Ammon's horn (tissue), 1 donor: ENCODE measurements around the gene RAB18.
"Not testable (repeated sequence)": the region's sequence is repeated elsewhere in the genome, so short reads cannot be mapped to it uniquely, and the experiment has no call there.

ENCODE experiments used
- DNase-seq: peaks from one replicate; pipeline ENCODE4 v3.0.0-alpha.2; 2016; ENCODE audit warnings: low spot score

The RAB18 gene

DNA sequence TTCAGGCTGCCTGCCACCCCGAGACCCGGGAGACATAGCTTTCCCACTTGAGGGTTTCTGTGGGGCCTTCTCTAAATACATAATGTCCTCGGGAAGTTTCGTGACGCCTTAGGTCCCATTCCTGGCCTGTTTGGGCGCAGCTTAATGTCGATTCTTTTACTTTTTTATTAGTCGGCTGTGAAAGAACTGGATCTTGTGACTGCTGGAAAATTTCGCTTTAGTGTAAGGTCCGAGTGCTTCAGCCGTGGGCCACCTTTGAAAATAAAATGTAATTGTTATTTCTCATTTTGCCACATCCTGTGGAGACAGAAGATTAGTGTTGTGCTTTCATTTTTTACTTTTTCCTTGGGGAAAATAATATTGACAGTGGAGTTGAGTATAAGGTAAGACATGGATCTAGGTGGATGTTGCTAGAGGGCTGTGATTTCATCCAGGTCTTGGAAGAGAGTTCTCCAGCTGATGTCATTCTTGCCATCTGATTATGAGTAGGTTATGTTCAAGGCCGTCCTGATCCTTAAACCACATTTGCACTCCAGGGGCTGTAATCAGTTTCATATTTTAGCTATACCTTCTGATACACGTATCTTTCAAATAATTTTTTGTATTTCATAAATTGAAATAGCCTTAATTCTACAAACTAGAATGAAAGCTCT lies 830 bp downstream of the RAB18 start:
- DNase-seq, result peak; percentile 9

DNA sequence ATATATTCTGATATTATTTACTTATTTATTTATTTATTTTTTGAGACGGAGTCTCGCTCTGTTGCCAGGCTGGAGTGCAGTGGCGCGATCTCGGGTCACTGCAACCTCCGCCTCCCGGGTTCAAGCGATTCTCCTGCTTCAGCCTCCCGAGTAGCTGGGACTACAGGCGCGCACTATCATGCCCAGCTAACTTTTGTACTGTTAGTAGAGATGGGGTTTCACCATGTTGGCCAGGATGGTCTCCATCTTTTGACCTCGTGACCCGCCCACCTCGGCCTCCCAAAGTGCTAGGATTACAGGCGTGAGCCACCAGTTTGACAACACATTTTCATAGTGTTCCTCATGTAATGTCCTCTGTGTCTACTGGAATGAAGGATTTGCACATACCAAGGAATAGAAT lies 1.4 kb downstream of the RAB18 start:
- DNase-seq, result not testable (repeated sequence)

DNA sequence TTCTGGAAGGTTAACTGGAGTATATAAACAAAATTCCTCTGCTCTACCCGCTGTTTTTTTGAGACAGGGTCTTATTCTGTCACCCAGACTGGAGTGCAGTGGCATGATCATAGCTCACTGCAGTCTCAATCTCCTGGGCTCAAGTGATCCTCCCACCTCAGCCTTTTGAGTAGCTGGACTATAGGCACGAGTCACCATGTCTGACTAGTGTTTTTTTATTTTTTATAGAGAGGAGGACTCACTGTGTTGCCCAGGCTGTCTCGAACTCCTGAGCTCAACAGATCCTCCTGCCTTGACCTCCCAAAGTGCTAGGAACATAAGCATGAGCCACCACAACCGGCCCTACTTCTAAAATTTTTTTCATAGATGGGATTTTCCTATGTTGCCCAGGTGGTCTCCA lies 2.2 kb downstream of the RAB18 start:
- no peak for DNase-seq

DNA sequence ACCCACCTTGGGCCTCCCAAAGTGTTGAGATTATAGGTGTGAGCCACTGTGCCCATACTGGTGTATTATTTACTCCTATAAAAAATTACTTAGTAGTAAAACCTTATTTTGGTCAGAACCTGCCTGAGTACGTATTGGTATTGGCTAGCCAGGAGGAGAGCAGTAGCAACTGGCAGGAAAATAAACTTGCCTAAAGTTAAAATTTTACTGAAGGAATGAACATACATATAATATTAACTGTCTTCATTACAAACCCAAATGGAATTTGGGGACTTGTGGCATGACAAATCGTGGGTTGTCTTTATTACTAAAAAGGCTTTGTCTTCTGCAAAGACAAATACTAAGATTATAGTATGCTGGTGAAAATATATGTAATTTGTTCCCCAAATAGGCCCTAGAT lies 8.4 kb downstream of the RAB18 start:
- no peak for DNase-seq

DNA sequence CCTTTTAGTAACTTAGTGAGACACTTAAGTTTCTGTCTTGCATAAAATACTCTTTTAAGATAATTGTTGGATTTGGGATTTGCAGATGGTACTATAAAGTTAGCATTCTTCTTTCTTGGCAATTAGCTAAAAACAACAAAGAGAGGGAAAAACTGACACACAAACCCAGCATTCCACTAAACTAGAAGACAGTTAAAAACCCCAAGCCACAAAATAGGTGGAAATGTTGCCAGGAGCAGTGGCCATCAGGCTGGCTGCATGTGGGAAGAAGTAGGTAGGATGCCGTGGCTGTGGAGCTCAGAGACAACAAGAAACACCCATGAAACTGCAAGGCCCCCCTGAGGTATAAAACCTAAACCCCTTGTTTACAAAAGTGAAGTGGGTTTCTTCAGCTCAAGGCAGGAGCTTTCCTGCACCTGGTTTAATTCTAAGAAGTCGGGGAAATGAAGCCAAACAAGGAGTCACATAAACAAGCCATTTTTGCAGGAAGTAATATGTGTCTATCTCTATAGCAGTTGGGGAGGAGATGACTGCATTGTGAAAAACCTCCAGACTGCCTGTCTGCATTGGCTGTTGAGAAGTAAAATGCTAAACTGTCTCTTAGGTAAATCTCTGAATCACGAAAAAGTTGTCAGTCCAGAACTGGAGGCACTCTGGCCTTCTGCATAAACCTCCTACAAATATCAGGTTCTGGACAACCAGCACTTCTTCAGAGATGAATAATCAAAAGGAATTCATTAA lies 9.5 kb downstream of the RAB18 start:
- DNase-seq, result no peak

DNA sequence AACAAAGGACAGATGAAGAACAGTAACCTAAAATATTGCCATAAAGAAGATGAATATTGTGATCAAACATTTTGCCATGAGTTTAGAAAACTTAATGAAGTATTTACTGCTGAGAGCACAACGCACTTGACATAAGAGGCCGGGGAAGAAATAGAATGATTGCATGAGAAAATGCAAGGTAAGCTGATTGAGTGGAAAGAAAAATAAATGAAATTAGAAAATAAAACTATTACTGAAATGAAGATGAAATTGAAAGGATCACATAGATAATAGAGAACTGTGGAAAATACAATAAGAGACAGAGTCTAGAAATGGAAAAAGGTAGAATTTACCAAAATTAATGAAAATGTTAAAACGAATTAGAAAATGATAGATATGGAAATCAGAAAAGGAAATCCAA lies 10.1 kb downstream of the RAB18 start:
- no peak for DNase-seq

DNA sequence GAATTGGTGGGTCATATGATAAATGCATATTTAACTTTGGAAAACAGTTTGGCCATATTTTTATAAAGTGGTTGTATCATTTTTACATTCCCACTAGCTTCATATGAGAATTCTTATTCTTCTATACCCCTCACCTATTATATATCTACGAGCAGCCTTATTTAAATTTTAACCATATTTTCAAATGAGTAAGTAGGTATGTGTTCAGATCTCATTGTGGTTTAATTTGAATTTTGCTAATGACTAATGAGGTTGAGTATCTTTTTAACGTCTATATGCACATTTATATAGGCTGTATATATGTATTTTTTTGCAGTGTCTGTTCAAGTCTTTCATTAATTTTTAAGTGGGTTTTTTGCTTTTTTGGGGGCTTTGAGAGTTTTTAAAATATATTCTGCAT lies 14.2 kb downstream of the RAB18 start:
- no peak for DNase-seq

DNA sequence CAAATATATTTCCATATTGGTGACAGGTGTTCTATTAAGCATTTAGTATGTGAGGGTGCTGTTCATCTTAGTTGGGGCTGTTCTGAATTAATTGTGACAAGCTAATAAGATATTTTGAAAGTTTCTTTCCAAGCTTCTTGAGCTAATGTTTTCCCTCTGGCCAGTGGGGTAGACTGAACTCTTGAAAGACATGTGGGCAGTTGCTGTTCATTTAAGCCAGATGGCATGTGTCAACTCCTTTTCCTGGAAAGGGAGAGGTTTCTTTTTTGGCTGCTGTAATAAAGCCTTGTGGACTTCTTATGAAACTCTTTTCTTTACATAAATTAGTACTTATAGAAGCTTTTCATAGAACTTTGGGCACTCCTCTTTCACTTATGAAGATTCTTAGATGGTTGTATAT lies 21.7 kb downstream of the RAB18 start:
- no peak for DNase-seq

DNA sequence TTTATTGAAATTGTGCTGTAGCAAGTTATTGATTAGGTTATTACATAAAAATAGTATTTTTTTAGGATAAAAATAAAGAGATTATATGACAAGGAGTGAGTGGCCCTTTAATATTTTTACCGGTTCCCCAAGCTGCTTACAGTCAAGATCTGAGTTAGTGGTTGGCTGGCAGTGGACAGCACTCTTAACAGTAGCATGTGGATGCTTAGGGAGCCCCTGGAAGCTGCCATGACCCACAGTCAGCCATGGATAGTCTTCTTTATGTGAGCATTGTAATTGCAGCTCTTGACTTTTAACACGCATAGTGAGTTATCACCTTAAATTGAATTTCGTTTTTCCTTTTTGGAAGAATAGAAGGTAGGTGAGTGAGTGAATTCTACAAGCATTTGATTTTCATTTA lies 22.1 kb downstream of the RAB18 start:
- DNase-seq, result no peak

DNA sequence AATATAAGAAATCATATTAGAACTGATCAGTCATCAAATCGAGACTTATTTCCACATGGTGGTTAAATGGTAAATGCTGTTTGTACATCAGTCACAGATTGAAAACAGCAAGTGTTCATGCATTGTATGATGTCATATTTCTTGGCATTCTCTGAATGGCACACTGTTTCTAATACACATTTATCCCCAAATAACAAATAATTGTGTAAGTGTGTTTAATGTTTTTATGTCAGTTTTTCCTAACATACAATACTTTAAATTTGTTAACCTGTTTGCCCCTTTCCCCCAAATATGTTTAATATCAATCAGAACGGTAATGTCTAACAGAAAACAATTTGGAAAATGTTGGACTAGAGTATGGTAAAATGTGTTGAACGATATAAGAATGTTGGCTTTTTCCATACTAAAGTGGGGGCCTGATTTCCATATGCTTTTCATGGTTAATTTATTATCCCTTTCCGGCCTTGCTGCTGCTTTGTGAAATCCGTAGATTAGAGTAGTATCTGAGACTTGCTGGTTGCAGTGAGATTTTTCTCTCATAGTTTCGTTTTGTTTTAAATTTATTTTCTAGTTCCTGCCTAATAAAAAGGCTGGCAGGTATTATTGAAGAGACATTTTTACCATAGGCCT lies 23.7 kb downstream of the RAB18 start:
- DNase-seq, result no peak

DNA sequence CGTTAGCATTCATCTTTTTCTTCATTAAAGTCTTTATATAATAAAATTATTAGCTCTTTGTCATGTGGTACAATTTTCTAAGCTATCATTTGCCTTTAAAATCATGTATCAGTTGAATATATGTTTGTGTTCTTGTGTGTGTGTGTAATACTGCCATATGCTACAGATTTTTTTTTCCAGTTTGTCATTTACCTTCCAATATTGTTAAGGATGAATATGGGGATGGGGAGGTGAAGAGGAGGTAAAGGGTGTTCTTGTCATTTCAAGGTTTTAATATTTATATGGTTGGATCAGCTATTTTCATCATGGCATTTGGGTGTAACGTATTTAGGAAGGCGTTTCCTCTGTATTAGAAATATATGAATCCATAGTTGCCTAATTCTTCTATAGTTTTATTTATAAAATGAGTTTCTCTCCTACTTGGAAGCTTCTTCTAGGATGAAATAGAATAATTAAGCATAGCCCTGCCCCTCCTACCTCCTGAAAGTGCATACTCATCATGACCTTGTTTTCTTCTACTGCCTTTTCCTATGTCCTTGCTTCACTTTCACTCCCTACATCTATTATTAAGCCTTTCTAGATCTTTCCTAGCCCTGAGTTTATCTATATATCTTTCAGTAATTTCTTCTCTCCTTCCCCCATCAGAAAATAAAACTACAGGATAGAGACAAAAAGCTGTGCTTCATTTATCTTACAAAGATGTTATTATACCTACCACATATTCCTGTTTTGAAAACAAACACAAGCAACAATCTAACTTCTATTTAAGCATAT lies 25.1 kb downstream of the RAB18 start:
- no peak for DNase-seq

DNA sequence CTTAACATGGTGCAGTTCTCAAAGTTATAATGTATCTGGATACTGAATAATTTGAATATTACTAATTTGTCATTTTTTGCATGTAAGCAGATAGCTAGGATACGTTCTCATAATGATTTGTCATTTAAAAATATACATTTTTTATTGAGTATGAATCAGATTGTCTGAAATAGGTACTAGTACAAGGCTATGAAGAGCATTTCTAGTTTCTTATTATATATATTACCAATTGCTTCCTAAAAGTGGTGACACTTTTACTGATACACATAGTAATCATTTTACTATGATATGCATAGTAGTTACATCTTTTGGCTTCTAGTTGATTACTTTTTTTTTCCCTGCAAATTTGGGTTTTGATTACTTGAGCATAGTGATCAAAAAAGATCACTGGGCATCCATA lies 26.4 kb downstream of the RAB18 start:
- no peak for DNase-seq

DNA sequence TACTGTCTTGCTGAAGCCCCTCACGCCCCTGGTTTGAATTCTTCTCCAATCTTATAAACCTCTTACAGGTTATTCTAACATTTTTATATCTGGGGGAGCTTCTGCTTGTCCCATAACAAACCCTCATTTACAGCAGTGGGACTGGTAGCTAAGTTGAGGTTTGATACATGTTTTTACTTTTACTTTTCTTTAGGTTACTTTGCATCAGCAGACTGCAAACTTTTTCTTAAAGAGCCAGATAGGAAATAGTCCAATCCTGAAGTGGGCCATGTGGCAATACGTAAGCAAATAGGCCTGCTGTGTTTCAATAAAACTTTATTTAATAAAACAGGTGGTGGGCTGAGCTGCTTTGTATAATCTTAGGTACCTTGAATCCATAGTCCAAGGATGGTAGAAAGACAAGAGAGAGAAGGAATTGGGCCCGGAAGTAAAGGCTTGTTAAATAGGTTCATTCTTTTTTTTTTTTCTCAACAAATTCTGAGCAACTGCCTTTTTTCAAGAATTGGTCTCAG lies 27.3 kb downstream of the RAB18 start:
- DNase-seq, result no peak

DNA sequence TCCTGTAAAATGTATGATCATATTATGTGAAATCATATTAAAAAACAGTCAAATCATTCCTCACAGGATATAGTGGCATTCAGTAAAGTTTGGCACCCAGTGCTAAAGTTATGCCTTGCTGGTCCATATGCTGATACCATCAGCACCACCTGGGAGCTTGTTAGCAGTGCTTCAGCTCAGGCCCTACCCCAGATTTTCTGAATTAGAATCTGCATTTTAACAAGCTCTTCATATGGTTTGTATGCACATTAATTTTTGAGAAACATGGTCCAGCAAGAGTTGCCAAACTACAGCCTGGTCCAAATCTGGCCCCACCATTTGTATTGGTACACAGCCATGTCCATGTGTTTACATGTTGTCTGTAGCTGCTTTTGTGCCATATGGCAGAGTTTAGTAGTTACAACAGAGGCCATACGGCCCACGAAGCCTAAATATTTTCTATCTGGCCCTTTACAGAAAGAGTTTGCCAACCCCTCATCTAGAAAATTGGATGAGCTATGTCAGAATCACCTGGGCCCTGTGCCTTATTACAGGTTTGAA lies 30.1 kb downstream of the RAB18 start:
- no peak for DNase-seq

DNA sequence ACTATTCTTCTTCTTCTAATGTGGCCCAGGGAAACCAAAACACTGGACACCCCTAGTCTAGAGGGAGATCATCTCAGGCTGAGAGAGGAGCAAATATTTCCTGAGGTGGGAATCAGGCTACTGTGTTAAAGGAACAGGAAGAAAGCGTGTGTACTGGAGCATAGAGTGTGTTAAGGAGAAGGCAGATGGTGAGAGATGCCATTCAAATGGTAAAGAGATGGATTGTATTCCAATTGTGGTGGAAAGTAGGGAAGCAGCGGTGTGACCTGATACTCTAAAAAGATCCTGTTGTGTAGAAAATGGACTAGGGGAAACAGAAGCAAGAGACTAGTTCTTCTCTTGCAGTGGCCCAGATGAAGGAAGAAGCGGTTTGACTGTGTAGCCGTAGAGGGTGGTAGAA lies 31.2 kb downstream of the RAB18 start:
- DNase-seq, result no peak

DNA sequence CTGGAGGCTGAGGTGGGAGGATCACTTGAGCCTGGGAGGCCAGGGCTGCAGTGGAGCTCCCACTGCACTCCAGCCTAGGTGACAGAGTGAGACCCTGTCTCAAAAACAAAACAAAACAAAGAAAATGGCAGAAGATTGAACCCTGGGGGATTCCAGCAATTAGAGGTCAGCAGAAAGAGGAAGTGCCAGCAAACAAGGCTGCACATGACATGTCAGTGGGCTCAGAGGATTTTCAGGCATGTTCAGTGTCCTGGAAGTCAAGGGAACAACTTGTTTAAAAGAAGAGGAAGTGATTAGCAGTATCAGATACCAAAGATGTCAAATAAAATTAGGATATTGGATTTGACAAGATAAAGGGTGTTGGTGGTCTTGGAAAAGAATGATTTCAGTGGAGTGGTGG lies 32.3 kb downstream of the RAB18 start:
- DNase-seq, result no peak

DNA sequence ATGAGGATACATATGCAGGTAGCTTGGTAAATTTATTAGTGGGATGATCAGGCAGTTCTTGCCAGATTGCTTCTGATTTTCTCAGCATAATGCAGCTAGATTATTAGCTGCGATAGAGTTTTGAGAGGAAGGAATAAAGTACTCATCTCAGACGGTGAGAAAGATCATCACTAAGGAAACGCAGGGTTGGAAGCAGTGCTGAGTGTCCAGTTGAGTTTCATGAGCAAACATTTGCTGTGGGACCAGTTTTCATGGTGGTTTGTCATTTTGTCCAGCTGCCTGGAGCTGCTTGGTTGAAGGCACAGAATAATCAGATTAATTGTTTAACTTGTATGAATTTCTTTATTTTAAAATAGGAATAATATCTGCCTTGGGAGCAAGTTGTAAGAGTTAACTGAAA lies 33.1 kb downstream of the RAB18 start:
- no peak for DNase-seq

DNA sequence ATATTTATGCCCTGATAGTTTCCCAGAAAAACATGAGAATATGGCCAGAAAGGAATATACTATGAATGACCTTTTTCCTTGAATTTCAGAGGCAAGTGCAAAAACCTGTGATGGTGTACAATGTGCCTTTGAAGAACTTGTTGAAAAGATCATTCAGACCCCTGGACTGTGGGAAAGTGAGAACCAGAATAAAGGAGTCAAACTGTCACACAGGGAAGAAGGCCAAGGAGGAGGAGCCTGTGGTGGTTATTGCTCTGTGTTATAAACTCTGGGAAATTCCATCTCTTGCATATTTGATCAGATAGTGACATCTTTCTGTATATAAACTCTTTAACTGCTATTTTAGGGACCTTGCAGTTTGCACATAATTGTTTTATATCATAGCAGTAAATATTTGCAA lies 33.7 kb downstream of the RAB18 start:
- no peak for DNase-seq

DNA sequence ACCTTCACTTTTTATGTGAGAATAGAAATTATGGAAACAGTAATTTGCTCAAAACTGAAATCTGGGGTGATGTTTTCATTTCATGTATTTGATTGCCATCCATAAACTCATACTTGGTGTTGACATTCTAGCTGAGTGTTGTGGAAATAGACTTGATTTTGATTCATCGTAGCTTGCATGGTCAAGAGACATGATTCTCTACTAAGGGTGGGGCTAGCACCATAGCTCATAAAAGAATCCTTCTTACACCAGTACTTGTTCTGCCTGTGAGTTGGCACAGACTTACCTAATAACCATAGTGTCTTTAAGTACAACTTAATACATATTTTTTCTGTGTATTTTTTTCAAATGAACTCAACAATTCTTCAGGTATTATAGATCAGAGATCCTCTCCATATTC lies 36.6 kb downstream of the RAB18 start:
- no peak for DNase-seq

DNA sequence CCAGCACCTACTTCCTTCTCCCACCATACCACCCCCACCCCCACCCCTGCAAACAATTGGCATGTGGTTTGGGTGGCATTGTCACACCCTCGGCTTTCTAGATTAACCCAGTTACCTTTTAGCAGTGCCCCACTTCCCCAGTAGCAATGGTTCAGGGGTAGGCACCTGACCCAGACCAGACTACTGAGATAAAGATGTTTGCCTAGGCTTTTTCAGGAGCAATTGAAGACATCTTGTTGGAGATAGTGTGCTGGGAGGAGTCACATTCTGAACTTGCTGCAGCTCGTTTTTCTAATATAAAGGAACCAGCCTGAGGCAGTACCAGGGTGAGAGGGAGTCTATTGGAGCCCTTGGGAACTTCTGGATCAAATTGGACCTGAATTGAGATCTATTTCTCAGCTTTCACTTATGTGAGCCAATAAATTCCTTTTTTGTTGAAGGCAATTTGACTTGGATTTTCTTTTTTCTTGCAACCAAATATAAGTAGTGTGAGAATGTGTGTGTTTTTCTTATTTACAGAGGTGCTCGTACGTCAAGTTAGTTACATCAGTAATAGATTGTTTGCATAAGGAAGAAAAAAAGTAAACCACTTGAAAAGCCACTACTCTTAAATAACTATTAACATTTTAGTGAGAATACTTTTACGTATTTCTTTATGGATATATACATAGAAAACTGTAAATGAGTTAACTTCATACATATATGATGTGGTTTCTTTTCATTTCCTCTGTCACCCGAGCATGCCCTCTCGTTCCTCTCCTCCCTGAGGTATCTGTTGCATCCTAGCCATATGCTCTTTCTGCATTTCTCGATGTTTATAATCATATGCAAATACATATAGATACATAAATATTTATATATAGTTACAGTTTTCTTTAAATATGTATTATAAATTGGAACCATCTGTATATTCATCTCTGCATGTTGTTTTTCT lies 38.0 kb downstream of the RAB18 start:
- DNase-seq, result no peak

DNA sequence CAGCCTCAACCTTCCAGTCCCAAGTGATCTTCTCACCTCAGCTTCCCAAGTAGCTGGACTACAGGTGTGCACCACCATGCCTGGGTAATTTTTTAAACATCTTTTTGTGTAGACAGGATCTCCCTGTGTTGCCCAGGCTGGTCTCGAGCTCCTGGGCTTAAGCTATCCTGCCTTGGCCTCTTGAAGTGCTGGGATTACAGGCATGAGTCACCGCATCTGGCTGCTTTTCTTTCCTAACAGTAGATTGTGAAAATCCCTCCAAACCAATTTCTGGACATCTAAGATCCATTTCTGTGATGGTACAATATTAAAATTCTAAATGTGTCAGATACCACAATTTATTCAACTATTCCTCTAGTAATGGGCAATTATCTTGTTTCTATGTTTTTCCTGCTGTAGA lies 38.7 kb downstream of the RAB18 start:
- DNase-seq, result no peak
